Putamen (tissue), 1 donor: ENCODE measurements around the gene SPECC1.
A peak's percentile ranks its signal among the peaks of the same experiment; 100 is the strongest.
"Not testable (repeated sequence)": the region's sequence is repeated elsewhere in the genome, so short reads cannot be mapped to it uniquely, and the experiment has no call there.

ENCODE experiments used
- DNase-seq: peaks from one replicate; pipeline ENCODE4 v3.0.0-alpha.2; 2016; ENCODE audit warnings: low spot score

The SPECC1 gene

GRCh38 chr17:20094777-20095176 lies 85.6 kb downstream of the SPECC1 start:
- no peak for DNase-seq

DNA sequence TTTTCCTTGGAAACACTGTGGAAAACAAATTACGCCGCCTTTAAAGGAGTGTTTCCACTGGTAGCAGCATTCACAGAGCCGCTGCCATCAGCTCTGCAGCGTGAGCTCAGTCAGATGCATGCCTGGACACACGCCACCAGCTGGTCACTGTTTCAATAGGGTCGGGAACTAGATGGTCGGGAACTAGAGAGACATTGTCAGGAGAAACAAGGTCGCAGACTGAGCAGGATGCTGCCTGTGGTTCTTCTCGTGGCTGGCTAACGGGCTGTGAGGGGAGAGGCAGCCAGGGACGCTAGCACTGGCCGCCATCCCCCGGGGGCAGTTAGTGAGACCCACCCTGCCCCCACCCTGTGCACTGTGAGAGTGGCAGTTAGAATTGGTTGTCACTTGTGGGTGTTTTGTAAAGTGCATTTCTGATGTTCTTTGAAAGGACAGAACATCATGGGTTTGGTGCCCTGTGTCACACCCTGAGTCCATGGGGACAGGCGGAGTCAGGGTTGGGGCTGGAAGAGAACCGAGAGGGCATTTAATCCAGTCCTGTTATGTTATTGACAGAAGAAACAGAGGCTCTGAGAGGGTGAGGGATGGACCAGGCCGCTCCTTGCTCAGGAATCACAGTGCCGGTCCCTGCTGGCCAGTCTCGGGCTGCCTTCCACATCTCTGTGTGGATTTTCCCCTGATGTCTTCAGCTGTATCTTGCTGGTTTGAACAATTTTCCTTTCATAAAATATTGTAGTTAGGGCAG lies 86.3 kb downstream of the SPECC1 start:
- DNase-seq, result peak; percentile 87

GRCh38 chr17:20096430-20096829 lies 87.3 kb downstream of the SPECC1 start:
- DNase-seq, result no peak

GRCh38 chr17:20097330-20097729 lies 88.2 kb downstream of the SPECC1 start:
- no peak for DNase-seq

DNA sequence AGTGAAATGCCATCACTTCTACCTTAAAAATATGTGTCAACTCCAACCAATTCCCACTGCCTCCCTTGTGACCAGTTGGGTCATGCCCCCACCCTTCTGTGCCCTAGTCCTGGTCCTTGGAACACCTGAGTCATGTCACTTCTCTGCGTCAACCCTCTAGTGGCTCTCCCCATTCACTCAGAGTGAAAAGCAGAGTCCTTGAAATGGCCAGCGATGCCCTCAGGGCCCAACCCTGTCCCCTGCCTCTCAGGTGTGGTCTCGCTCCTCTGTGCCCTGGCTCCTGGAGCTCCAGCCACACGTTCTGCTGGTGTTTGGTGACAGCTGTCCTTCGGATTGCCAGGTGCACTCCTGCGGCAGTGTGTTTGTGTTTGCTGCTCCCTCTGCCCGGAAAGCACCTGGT lies 89.2 kb downstream of the SPECC1 start:
- DNase-seq, result no peak

- DNase-seq, result not testable (repeated sequence)
Measured at GRCh38 chr17:20100806-20101205, 91.6 kb downstream of the SPECC1 start.

DNA sequence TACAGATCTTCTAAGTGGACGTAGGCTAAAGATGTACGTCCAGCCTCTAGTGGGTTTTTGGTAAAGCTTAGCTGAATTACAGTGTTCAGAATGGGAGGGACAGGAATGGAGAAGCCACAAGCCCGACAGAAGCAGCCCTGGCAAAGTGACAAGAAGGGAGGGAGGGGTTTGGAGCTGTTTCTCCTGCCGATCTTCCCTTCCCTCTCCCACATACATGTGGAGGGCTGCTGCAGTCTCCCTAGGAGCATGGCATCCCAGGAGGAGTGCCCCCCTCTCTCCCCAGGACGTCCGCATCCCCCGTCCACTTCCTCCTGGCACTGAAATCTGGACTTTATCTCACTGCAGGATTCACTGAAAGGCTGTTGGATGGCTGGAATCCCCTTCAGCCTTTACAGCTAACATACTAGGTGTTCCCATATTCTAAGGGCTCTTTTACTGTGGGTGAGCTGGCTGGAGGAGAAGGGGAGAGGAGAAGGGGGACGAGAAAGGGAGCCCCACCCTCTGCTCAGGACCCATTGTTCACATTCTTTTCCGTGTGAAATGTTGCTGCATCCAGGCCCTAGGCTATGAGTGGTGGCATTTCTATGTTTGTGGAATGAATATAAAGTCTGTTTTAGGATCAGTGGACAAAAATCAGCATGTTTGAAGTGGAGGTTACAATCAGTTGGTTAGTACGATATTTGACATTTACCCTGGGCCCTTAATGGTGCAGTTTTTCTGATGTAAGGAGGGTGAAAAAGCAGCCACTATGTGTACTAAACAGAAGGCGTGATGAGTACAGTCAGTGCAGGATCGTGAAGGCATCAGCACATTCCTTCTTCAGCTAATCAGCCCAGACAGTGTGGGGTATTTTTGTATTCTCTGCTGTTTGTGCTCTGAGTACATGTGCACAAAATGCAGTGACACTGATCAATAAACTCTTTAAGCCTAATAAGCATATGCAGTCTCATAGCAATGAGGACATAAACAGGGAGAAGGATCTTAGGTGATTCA lies 94.6 kb downstream of the SPECC1 start:
- no peak for DNase-seq

DNA sequence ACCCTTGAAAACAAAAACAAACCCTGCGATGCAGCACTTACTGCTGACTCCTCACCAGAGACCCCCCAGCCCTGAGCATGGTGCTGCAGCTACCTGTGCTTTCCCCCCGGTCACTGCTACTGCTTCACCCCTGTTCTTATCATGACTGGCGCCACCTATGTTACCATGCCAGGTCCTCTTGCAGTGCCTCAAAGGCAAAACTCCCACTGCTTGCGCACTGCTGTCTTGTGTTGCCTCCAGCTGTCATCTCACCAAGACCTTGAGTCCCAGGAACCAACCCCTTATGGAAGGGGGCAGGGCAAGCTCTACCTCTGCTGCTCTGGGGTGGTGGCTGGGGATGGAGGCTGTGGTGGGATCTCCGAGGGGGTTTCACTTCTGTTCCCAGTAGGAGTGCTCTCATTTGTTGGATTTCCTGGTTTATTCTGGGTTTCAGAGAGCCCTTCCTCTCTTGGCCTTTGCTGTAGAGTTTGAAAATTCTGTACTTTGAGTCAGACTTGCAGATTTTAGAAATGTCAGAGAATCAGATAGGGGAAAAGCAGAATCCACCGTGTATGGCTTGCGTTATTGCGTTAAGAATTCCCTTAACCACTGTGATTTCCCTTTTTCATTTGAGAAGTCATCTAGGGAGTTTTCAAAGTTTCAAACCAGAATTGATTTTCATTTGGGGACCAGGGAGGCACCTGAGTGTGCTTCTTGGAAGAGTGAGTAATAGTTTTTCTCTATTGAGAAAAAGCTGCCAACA lies 96.6 kb downstream of the SPECC1 start:
- DNase-seq, result no peak

DNA sequence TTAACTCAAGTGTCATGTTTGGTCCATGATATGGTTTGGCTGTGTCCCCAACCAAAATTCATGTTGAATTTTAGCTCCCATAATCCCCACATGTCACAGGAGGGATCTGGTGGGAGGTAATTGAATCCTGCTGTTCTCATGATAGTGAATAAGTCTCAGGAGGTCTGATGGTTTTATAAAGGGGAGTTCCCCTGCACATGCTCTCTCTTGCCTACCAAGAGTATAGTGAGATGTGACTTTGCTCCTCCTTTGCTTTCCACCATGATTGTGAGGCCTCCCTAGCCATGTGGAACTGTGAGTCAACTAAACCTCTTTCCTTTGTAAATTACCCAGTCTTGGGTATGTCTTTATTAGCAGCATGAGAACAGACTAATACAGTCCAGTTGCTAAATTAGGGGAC lies 97.3 kb downstream of the SPECC1 start:
- not testable (repeated sequence) for DNase-seq

DNA sequence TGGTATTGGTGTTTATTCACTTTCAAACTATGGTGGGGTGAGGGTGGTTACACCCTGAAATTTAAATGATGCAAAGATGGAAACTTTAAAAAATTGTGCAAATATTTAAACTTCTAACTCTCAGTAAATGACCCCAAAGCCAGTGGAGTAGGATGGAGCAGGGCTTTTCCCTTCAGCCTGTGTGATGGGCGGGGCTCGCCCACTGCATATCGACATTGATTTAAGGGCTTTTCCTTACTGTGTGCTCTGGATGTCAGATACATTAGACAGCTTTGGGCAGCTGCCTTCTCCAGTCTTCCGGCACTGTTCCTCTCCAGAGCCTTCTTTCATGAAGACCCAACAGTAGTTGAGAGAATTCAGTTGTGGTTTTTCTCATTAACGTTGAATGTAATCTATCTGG lies 99.9 kb downstream of the SPECC1 start:
- no peak for DNase-seq

DNA sequence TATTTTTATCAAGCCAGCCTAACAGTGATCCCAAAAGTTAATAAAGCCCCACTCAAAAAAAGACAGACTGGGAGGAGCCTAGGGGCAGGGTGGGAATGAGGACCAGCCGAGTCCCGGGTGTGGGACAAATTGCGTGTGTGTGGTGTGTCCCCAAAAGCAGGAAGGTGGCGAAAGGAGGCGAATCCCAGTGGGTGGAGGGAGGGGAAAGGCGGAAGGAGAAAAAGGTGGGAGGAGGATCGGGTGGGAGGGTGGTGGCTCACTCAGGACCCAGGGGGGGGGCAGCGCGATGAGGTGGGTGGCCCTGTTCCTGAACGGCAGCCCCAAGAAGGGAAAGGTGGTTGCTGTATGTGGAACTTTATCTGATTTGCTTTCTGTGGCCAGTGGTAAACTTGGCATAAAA lies 102.4 kb downstream of the SPECC1 start:
- DNase-seq, result no peak

- no peak for DNase-seq
Measured at GRCh38 chr17:20114466-20114865, 105.3 kb downstream of the SPECC1 start.

DNA sequence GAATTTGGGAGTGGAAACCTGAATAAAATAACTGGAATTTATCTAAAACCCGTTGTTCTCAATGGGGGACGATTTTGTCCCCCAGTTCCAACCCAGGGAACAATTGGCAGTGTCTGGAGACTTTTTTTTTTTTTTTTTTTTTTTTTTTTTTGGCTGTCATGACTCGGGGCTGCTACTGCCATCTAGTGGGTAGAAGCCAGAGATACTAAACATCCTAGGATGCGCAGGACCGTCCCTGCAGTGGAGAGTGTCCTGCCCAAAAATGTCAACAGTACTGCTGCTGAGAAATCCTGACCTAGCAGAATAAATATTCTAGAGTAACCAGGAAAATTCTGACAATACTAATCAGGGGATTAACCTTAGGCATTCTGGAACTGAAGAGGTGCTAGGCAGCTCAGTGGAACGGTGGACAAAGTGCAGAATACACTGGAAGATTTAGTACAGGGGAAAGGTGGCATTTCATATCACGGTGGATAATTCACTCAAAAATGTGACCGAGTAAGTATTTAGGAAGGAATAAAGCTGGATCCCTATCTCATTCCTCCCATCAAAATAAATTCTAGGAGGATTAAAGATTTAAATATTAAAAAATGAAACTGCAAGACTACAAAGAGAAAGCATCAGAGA lies 107.6 kb downstream of the SPECC1 start:
- peak; percentile 64 for DNase-seq

- no peak for DNase-seq
Measured at GRCh38 chr17:20118280-20118679, 109.1 kb downstream of the SPECC1 start.

DNA sequence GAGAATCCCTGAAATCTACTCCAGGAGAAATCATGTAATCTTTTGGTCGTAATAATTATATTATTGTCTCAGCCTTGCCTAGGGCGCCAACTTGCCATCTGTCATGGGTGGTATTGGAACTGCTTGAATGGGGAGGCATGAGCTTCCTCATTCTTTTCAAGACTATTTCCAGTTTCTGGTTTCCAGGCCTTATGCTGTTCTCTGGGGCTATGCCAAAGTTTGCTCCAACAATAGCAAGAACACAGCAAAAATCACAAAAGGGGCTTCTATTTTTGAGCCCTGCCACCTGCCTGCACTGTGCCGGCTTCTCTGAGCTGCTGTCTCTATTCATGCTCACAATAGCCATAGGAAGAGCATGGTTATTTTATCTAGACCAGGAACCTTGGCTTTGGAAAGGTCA lies 111.7 kb downstream of the SPECC1 start:
- peak; percentile 66 for DNase-seq

- peak; percentile 84 for DNase-seq
Measured at GRCh38 chr17:20121359-20122253, 112.4 kb downstream of the SPECC1 start.

GRCh38 chr17:20122254-20122879 lies 113.2 kb downstream of the SPECC1 start:
- DNase-seq, result peak; percentile 52

DNA sequence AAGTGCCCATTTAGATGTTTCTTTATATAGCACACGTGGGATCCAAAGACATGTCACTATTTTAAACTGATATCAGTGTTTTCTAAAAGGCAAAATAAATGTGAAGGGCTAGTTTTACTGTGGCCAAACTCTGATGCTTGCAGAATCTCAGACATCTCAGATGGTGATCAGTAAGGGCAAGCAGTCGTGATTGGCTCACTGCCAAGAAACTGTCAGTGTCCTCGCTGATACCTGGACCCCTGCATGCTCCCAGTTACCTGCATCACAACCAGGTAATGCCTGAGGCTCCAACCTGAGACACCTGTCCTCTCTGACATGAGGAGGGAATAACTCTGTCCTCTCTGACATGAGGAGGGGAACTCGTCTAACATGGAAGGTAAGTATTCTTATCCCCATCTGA lies 114.0 kb downstream of the SPECC1 start:
- no peak for DNase-seq

DNA sequence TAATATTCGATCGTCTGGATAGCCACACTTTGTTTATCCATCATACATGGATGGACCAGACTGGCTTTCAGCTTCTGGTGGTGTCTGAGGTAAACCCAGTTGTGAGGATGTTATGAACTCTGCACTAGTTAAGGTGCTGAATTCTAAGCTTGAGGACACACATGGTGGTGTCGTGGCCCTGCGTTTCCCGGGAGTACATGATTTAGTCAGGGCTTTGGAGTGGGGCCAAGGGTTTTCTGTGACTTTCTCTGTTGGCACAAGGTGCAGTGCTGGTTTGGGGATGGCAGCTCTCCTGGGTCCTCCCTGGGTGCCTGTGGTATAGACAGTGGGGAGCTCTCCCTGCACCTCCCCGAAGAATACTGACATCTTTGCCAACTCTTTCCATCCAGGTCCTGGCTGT lies 116.6 kb downstream of the SPECC1 start:
- no peak for DNase-seq

DNA sequence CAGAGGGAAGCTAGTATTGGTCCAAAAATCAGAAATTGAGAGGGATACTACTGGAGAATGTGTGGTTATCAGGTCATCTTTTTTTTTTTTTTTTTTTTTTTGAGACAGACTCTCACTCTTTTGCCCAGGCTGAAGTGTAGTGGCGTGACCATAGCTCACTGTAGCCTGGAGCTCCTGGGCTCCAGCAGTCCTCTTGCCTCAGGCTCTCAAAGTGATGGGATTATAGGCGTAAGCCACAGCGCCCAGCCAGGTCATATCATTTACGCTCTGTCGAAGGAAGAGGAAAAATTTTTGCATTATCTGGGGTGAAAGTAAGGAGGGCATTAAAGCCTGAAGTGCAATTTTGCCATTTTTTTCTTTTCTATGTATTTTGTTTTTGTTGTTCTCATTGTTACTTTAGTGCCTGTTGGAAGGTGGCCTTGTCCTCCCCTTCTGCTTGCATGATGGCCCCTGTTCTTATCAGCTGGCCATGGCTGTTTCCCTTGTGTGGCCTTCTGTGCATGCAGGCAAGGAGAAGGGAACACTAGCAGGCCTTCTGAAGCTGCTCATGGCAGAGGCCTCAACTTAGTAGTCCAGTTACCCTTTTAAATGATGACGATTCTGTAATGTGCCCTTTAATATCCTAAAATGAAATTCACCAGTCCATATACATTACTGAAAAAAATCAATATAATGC lies 118.3 kb downstream of the SPECC1 start:
- no peak for DNase-seq
